GM12878 (cell line): Measurements from ENCODE around the gene DGKB. TPM values are rescaled to one million over a fixed set of nuclear protein-coding genes. Genes with fewer than 3 reads are reported as not detected.

Experiments used
- ATAC-seq: fragments of 200-7000 bp; cut with Tn5 transposase; 3 replicates; pipeline ENCODE4 v1.9.1; 2020; ENCODE audit warnings: mild to moderate bottlenecking, moderate library complexity
- BruUV-seq: library from RNA; stranded (reverse); fragments of 400-500 nt; replicated peaks from 2 replicates; lab custom pipeline; 2021; lab: Mats Ljungman, UMichigan
- CTCF ChIA-PET: fragments of 300-600 bp; sonication (Branson Sonifier 250); formaldehyde crosslinking; extraction: SDS; loops from one replicate; lab custom pipeline; 2021; ENCODE audit warnings: inconsistent platforms; lab: Yijun Ruan, JAX
- POLR2A ChIA-PET: fragments of 350-600 bp; formaldehyde crosslinking; extraction: SDS; loops from one replicate; lab custom pipeline; 2021; ENCODE audit warnings: inconsistent platforms; lab: Charles Lee
- RAD21 ChIA-PET: fragments of 300-600 bp; sonication (Branson Sonifier 250); formaldehyde crosslinking; loops from one replicate; lab custom pipeline; 2023; ENCODE audit warnings: antibody characterized with exemption; ENCODE audit not compliant: unreplicated experiment; lab: Charles Lee
- SMC1A ChIA-PET: fragments of 300-600 bp; sonication (Branson Sonifier 250); formaldehyde crosslinking; loops from one replicate; lab custom pipeline; 2023; ENCODE audit not compliant: unreplicated experiment, uncharacterized antibody; lab: Charles Lee
- DNase-seq: peaks from one replicate; pipeline ENCODE4 v3.0.0-alpha.2; 2011; ENCODE audit warnings: low read depth, low spot score
- FAIRE-seq: peaks from 3 replicates; lab custom pipeline; 2011; peaks lifted over from hg19 to GRCh38; lab: Jason Lieb, UNC
- H2AFZ ChIP-seq: 2 replicates; pipeline ENCODE4 v1.6.0; 2011; ENCODE audit warnings: low read depth, low read length, control low read depth; ENCODE audit not compliant: control insufficient read depth
- H3K27ac ChIP-seq: 2 replicates; pipeline ENCODE4 v1.5.1; 2011; ENCODE audit warnings: control low read depth; ENCODE audit not compliant: control insufficient read depth, insufficient read depth
- H3K27me3 ChIP-seq, 2 experiments: replicated peaks in 1 of 2; 2 replicates each; pipeline versions ENCODE4 v1.6.0 to v1.6.1; 2011; ENCODE audit warnings: low read length in 1 of 2; ENCODE audit not compliant: control insufficient read depth in 2 of 2, insufficient read depth in 2 of 2
- H3K36me3 ChIP-seq, 2 experiments: 2 replicates each; pipeline ENCODE4 v1.5.1; 2011; ENCODE audit warnings: low read length in 1 of 2; ENCODE audit not compliant: control insufficient read depth in 2 of 2, insufficient read depth in 2 of 2
- H3K4me1 ChIP-seq: 2 replicates; pipeline ENCODE4 v1.6.1; 2011; ENCODE audit warnings: mild to moderate bottlenecking, low read length, moderate library complexity, mixed read lengths; ENCODE audit not compliant: control insufficient read depth, insufficient read depth
- H3K4me2 ChIP-seq: 2 replicates; pipeline ENCODE4 v1.6.0; 2011; ENCODE audit warnings: control low read depth; ENCODE audit not compliant: control insufficient read depth, insufficient read depth
- H3K4me3 ChIP-seq: fragments of 200-600 bp; sonication (generic); 2 replicates; pipeline ENCODE4 v1.5.1; 2016
- H3K79me2 ChIP-seq: 2 replicates; pipeline ENCODE4 v1.6.0; 2011; ENCODE audit warnings: low read length; ENCODE audit not compliant: control insufficient read depth, insufficient read depth
- H3K9ac ChIP-seq: 2 replicates; pipeline ENCODE4 v1.8.0; 2011; ENCODE audit warnings: low read length, control low read depth, mixed read lengths; ENCODE audit not compliant: control insufficient read depth, insufficient read depth
- H3K9me3 ChIP-seq: replicated peaks from 3 replicates; pipeline ENCODE4 v1.5.1; 2011; ENCODE audit warnings: mild to moderate bottlenecking, low read length; ENCODE audit not compliant: control insufficient read depth, insufficient read depth
- H4K20me1 ChIP-seq: 2 replicates; pipeline ENCODE4 v1.6.0; 2011; ENCODE audit not compliant: control insufficient read depth, insufficient read depth
- CBX5 ChIP-seq: sonication (generic); IDR thresholded peaks from 2 replicates; pipeline ENCODE4 v1.6.1; 2016; ENCODE audit warnings: low read depth, moderate library complexity, mild to moderate bottlenecking, inconsistent platforms
- CREM ChIP-seq: IDR thresholded peaks from 2 replicates; pipeline ENCODE4 v1.6.1; 2014; ENCODE audit warnings: antibody characterized with exemption, low read depth
- E2F4 ChIP-seq: IDR thresholded peaks from 2 replicates; pipeline ENCODE4 v1.6.1; 2012; ENCODE audit warnings: low read depth, low read length, improper control_type of control experiment
- ESRRA ChIP-seq: IDR thresholded peaks from 2 replicates; pipeline ENCODE4 v1.6.1; 2012; ENCODE audit warnings: mild to moderate bottlenecking, low read length, improper control_type of control experiment
- IKZF2 ChIP-seq, 2 experiments: fragments of 450-650 bp; IDR thresholded peaks; 2 replicates each; pipeline ENCODE4 v1.6.1; 2017; ENCODE audit warnings: mild to moderate bottlenecking in 2 of 2, moderate library complexity in 2 of 2
- KDM1A ChIP-seq: fragments of 200-600 bp; sonication (generic); IDR thresholded peaks from 2 replicates; pipeline ENCODE4 v1.6.1; 2016; ENCODE audit warnings: borderline replicate concordance
- MTA3 ChIP-seq: IDR thresholded peaks from 2 replicates; pipeline ENCODE4 v1.6.1; 2012; ENCODE audit warnings: low read length, inconsistent platforms, borderline replicate concordance
- NKRF ChIP-seq: fragments of 450-650 bp; conservative IDR thresholded peaks from 2 replicates; pipeline ENCODE4 v1.6.1; 2017; ENCODE audit warnings: mild to moderate bottlenecking, moderate library complexity
- PAX8 ChIP-seq: fragments of 450-650 bp; IDR thresholded peaks from 2 replicates; pipeline ENCODE4 v1.6.1; 2017; ENCODE audit warnings: mild to moderate bottlenecking, moderate library complexity
- SMARCA5 ChIP-seq: fragments of 450-650 bp; IDR thresholded peaks from 2 replicates; pipeline ENCODE4 v1.6.1; 2017; ENCODE audit warnings: mild to moderate bottlenecking
- ZBED1 ChIP-seq: IDR thresholded peaks from 2 replicates; pipeline ENCODE4 v1.6.1; 2016; ENCODE audit warnings: borderline replicate concordance
- ZNF24 ChIP-seq: fragments of 450-650 bp; IDR thresholded peaks from 2 replicates; pipeline ENCODE4 v1.6.1; 2017; ENCODE audit warnings: antibody characterized with exemption, mild to moderate bottlenecking
- WGBS: methylation state at CpG from one replicate; pipeline ENCODE4 v1.1.6; 2016; ENCODE audit warnings: low lambda C conversion rate; ENCODE audit not compliant: insufficient replicate concordance, insufficient coverage; ENCODE audit errors: missing lambda C conversion rate; 5-methylcytosine and 5-hydroxymethylcytosine counted together
- in situ Hi-C: fragments of 300-500 bp; cut with MboI; formaldehyde crosslinking; loops from 9 replicates; pipeline ENCODE4 v1.14.3; 2018; ENCODE audit warnings: mixed read lengths
- intact Hi-C: fragments of 100-400 bp; cut with micrococcal nuclease; formaldehyde crosslinking; loops from one replicate; pipeline ENCODE4 v1.14.2; 2022; ENCODE audit not compliant: unreplicated experiment
- polyA plus RNA-seq, 11 experiments: library from polyadenylated mRNA; depleted of rRNA in 4 of 11; unstranded in 6 of 11; stranded (reverse) in 5 of 11; fragments of >200 nt; fragmentation: Nextera tagmentation in 4 of 11; fragmentation: Illumina TruSeq in 1 of 11; extraction: Ambion mirVana in 4 of 11; extraction: Trizol in 1 of 11; gene quantifications; 1 replicate in 1 of 11; 2 replicates in 10 of 11; pipeline versions ENCODE4 v1.2.1 to v1.2.3, GENCODE V29; 2011 to 2016; ENCODE audit warnings: inconsistent platforms in 2 of 11, missing spikeins in 2 of 11, low read depth in 1 of 11
- total RNA-seq, 4 experiments: library from RNA; depleted of rRNA in 3 of 4; stranded (reverse); fragments of >200 nt in 3 of 4; fragmentation: Illumina TruSeq in 1 of 4; extraction: Trizol in 1 of 4; gene quantifications; 2 replicates each; pipeline versions ENCODE4 v1.2.1 to v1.2.3, GENCODE V29; 2013 to 2021
- TF ChIP-seq, protein P1 (sequence below): fragments of 450-650 bp; IDR thresholded peaks from 2 replicates; pipeline ENCODE4 v1.6.1; 2016; ENCODE audit warnings: mild to moderate bottlenecking

Gene DGKB
- total and polyA plus RNA-seq, 10 of the 15 experiments (the other 5 are each of a cell fraction or from before 2014, with no cell fraction given), result 0.02 to 0.10 (median 0.04) TPM; not detected in 6

DNA sequence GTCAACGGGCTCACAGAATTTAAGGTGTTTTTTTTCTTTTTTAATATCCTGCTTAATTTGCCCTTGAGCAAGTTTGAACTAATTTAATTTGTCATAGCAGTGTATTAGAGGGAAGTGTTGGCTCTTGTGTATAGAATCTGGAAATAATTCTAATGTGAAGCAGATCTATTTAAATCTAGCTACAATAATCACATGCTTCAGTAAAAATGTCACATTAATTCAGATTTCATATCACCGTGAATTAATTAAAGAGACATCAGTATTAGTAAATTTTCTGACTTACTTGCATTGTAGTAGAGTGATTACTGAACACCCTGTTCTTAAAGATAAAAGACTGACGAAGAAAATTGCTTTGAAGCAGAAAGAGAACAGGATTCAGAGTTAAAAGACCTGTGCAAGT, 124.7 kb downstream of the DGKB start (continued):
- TF ChIP-seq E2F4 (no peak), CREM (no peak), IKZF2 (IDR thresholded peaks at IDR 0.05) (no peak), MTA3 (no peak), PAX8 (no peak)

DNA sequence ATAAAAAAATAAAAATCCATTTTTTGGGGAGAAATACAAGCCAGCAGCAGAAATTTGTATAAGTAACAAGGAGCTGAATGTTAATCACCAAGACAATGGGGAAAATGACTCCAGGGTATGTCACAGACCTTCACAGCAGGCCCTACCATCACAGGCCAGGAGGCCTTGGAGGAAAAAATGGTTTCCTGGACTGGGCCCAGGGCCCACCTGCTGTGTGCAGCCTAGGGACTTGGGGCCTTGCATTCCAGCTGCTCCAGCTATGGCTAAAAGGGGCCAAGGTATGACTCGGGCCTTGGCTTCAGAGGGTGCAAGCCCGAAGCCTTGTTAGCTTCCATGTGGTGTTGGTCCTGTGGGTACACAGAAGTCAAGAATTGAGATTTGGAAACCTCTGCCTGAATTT, 126.3 kb downstream of the DGKB start:
- H3K27ac ChIP-seq, result no peak overlapping the region
- ChIA-PET RAD21 (no interaction called here), POLR2A (no interaction called here), SMC1A (interaction anchor here (0.8 kb wide), 1 partner anchor 13 kb away, joined by 3 read pairs; no protein-coding TSS in a partner anchor), CTCF (no interaction called here)
- intact Hi-C loops, result no loop called here
- no peaks in the 10 kb centered on the region for H3K27me3 ChIP-seq
- no peak overlapping the region for H3K9ac ChIP-seq
- no peaks in the 10 kb centered on the region for H3K4me1 ChIP-seq
- no peak overlapping the region for H2AFZ ChIP-seq
- BruUV-seq, result no TSS peak
- no peaks in the 10 kb centered on the region for H4K20me1 ChIP-seq
- H3K9me3 ChIP-seq, result no peaks in the 10 kb centered on the region; the same call in 2 of the 3 replicates
- no peaks in the 10 kb centered on the region for H3K36me3 ChIP-seq
- no peak for FAIRE-seq
- H3K79me2 ChIP-seq, result no peaks in the 10 kb centered on the region
- no peak overlapping the region for H3K4me3 ChIP-seq
- TF ChIP-seq ESRRA (no peak), CBX5 (no peak), KDM1A (no peak), SMARCA5 (no peak), NKRF (no peak), ZNF24 (no peak), ZBED1 (no peak)
- TF ChIP-seq, protein P1, sequence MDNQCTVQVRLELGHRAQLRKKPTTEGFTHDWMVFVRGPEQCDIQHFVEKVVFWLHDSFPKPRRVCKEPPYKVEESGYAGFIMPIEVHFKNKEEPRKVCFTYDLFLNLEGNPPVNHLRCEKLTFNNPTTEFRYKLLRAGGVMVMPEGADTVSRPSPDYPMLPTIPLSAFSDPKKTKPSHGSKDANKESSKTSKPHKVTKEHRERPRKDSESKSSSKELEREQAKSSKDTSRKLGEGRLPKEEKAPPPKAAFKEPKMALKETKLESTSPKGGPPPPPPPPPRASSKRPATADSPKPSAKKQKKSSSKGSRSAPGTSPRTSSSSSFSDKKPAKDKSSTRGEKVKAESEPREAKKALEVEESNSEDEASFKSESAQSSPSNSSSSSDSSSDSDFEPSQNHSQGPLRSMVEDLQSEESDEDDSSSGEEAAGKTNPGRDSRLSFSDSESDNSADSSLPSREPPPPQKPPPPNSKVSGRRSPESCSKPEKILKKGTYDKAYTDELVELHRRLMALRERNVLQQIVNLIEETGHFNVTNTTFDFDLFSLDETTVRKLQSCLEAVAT, result no peak
- WGBS, result 0% methylated on average over 2 of the region's 2 CpGs
- no peak for DNase-seq
- no peak for ATAC-seq
- no peak overlapping the region for H3K4me2 ChIP-seq
- in situ Hi-C loops, result no loop called here
